Glomerular visceral epithelial cell (primary cell): ENCODE data around the gene FGFR4.

Experiments
- DNase-seq: peaks from one replicate; pipeline ENCODE4 v3.0.0-alpha.2; 2016; ENCODE audit errors: extremely low spot score

The FGFR4 gene

GRCh38 chr5:177085985-177086653 is 596 bp upstream of the FGFR4 start:
- DNase-seq: no peak

GRCh38 chr5:177087398-177088005 is 787 bp downstream of the FGFR4 start:
- DNase-seq: no peak

GRCh38 chr5:177089127-177089526 is 2.4 kb downstream of the FGFR4 start:
- DNase-seq: no peak

GRCh38 chr5:177089825-177090641 is 3.3 kb downstream of the FGFR4 start:
- DNase-seq: no peak

GRCh38 chr5:177090813-177091212 is 4.1 kb downstream of the FGFR4 start:
- no peak for DNase-seq

GRCh38 chr5:177091232-177091631 is 4.5 kb downstream of the FGFR4 start:
- no peak for DNase-seq

- no peak for DNase-seq
These were observed 5.7 kb downstream of the FGFR4 start for GRCh38 chr5:177092178-177093081.

- DNase-seq: no peak
These were observed 6.5 kb downstream of the FGFR4 start for GRCh38 chr5:177093082-177093712.

GRCh38 chr5:177093803-177094202 is 7.1 kb downstream of the FGFR4 start:
- no peak for DNase-seq

GRCh38 chr5:177094224-177095087 is 7.7 kb downstream of the FGFR4 start:
- DNase-seq: peak; percentile 59

GRCh38 chr5:177095088-177095669 is 8.5 kb downstream of the FGFR4 start:
- no peak for DNase-seq

- no peak for DNase-seq
These were observed 9.7 kb downstream of the FGFR4 start for GRCh38 chr5:177096162-177097015.

GRCh38 chr5:177097016-177097985 is 10.6 kb downstream of the FGFR4 start:
- DNase-seq: no peak

- DNase-seq: no peak
These were observed 11.4 kb downstream of the FGFR4 start for GRCh38 chr5:177098120-177098469.

- no peak for DNase-seq
These were observed 11.9 kb downstream of the FGFR4 start for GRCh38 chr5:177098470-177099141.

- no peak for DNase-seq
These were observed 12.8 kb downstream of the FGFR4 start for GRCh38 chr5:177099422-177100093.

GRCh38 chr5:177100714-177101121 is 14.0 kb downstream of the FGFR4 start:
- DNase-seq: peak; percentile 25
